ENCODE data around the gene GLP2R. TPM values are rescaled to one million over a fixed set of nuclear protein-coding genes. Genes with fewer than 3 reads are reported as not detected.

The GLP2R gene
- polyA plus RNA-seq, 1 of the 3 experiments (the other 2 are of a cell fraction), result not detected

DNA sequence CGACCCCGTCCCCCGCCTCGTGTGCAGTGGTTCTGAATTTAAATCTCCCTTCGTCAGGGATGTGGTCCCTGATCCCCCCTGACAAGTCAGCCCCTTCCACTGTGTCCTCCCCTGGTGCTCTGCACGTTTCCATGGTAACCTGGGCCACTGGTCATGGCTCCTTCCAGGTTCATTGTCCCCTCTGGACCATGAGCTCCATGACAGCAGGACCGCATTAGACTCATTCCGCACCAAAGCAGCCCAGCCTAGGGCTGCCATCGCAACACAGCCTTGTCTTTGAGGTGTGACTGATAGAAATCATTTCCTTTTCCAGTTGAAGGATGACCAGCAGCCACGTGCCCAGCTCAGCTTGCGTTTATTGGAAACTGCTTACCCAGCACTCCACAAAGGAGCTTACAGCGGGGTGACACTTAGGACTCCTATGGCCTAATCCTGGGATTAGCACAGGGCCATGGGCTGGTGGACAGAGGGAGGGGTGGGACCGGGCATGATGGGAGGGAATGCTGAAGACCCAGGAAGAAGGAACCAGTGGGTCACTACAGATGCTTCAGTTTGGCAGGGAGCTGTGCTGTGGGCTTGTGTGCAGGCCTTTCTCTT, 71.7 kb downstream of the GLP2R start:
- Histone ChIP-seq H3K4me1 (ENCODE audit: control insufficient read depth in 1 of 2, insufficient read depth in 2 of 2, low read depth in 1 of 2, low read length in 1 of 2) (no peaks in the 10 kb centered on the region), H4K20me1 (ENCODE audit: insufficient read depth) (no peaks in the 10 kb centered on the region), H3K9me2 (no peaks in the 10 kb centered on the region), H3K27ac (ENCODE audit: low read depth in 2 of 2, low read length in 1 of 2) (no peak overlapping the region), H2AFZ (ENCODE audit: low read depth) (no peak overlapping the region), H3K36me3 (replicated peaks in 1 of 2; ENCODE audit: control insufficient read depth in 1 of 2, insufficient read depth in 2 of 2, low read length in 1 of 2) (no peaks in the 10 kb centered on the region), H3K9me3 (no peaks in the 10 kb centered on the region), H3K4me3 (ENCODE audit: low read depth in 2 of 2, low read length in 1 of 2) (no peak overlapping the region), H3K9ac (no peak overlapping the region), H3K79me2 (ENCODE audit: insufficient read depth) (no peaks in the 10 kb centered on the region), H3K27me3 (ENCODE audit: insufficient read depth) (peaks cover 16% of the 10 kb centered on the region; the same call in 1 of the 2 replicates), H3F3A (replicated peaks; ENCODE audit: insufficient read depth) (no peaks in the 10 kb centered on the region), H3K4me2 (no peak overlapping the region)
- DNase-seq, result no peak
- WGBS (ENCODE audit: low lambda C conversion rate), result 21% methylated on average over 13 of the region's 13 CpGs
- POLR2A ChIA-PET, result no interaction called here
- CTCF ChIA-PET, result interaction anchor here (1.9 kb wide), 1 partner anchor 28 kb away, joined by 8 read pairs; no protein-coding TSS in a partner anchor
- TF ChIP-seq, protein P1, sequence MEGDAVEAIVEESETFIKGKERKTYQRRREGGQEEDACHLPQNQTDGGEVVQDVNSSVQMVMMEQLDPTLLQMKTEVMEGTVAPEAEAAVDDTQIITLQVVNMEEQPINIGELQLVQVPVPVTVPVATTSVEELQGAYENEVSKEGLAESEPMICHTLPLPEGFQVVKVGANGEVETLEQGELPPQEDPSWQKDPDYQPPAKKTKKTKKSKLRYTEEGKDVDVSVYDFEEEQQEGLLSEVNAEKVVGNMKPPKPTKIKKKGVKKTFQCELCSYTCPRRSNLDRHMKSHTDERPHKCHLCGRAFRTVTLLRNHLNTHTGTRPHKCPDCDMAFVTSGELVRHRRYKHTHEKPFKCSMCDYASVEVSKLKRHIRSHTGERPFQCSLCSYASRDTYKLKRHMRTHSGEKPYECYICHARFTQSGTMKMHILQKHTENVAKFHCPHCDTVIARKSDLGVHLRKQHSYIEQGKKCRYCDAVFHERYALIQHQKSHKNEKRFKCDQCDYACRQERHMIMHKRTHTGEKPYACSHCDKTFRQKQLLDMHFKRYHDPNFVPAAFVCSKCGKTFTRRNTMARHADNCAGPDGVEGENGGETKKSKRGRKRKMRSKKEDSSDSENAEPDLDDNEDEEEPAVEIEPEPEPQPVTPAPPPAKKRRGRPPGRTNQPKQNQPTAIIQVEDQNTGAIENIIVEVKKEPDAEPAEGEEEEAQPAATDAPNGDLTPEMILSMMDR (IDR thresholded peaks at IDR 0.05), result no peak
- TF ChIP-seq TEAD4 (IDR thresholded peaks at IDR 0.05; ENCODE audit: borderline replicate concordance, insufficient read depth), result no peak
- no peak for TF ChIP-seq GABPA (IDR thresholded peaks at IDR 0.05; ENCODE audit: low read depth)
- TF ChIP-seq RCOR1 (IDR thresholded peaks at IDR 0.05; ENCODE audit: low read length), result no peak
- TF ChIP-seq FOSL2 (IDR thresholded peaks at IDR 0.05; ENCODE audit: borderline replicate concordance, low read depth), result no peak
- TF ChIP-seq, protein P2, sequence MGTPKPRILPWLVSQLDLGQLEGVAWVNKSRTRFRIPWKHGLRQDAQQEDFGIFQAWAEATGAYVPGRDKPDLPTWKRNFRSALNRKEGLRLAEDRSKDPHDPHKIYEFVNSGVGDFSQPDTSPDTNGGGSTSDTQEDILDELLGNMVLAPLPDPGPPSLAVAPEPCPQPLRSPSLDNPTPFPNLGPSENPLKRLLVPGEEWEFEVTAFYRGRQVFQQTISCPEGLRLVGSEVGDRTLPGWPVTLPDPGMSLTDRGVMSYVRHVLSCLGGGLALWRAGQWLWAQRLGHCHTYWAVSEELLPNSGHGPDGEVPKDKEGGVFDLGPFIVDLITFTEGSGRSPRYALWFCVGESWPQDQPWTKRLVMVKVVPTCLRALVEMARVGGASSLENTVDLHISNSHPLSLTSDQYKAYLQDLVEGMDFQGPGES (IDR thresholded peaks at IDR 0.05; ENCODE audit: low read depth, low read length), result no peak
- TF ChIP-seq FOXJ3 (CRISPR knock-in tag; IDR thresholded peaks at IDR 0.05), result no peak
- no peak for TF ChIP-seq EP300 (IDR thresholded peaks at IDR 0.05; ENCODE audit: borderline replicate concordance in 1 of 2, low read depth in 1 of 2, low read length in 1 of 2)
- no peak for TF ChIP-seq ELF1 (IDR thresholded peaks at IDR 0.05)
- no peak for TF ChIP-seq MXI1 (IDR thresholded peaks at IDR 0.05; ENCODE audit: low read depth, low read length)
- no peak for TF ChIP-seq RFX5 (IDR thresholded peaks at IDR 0.05; ENCODE audit: low read length)
- TF ChIP-seq JUND (IDR thresholded peaks at IDR 0.05), result no peak
- TF ChIP-seq, protein P3, sequence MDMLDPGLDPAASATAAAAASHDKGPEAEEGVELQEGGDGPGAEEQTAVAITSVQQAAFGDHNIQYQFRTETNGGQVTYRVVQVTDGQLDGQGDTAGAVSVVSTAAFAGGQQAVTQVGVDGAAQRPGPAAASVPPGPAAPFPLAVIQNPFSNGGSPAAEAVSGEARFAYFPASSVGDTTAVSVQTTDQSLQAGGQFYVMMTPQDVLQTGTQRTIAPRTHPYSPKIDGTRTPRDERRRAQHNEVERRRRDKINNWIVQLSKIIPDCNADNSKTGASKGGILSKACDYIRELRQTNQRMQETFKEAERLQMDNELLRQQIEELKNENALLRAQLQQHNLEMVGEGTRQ (IDR thresholded peaks at IDR 0.05; ENCODE audit: borderline replicate concordance, low read depth, low read length), result no peak
- TF ChIP-seq RAD21 (IDR thresholded peaks at IDR 0.05; ENCODE audit: low read length), result no peak
- no peak for TF ChIP-seq GATA2 (CRISPR knock-in tag; IDR thresholded peaks at IDR 0.05)
- TF ChIP-seq NRF1 (IDR thresholded peaks at IDR 0.05; ENCODE audit: low read depth, low read length), result no peak
